Chondrocyte (in vitro differentiated cells): ENCODE data around the gene TTLL11. TPM values are rescaled to one million over a fixed set of nuclear protein-coding genes. Genes with fewer than 3 reads are reported as not detected.

Experiments
- DNase-seq: peaks from one replicate; pipeline ENCODE4 v3.0.0; 2021; ENCODE audit warnings: mixed read lengths, low spot score
- H3K27ac Mint-ChIP-seq: one replicate; pipeline ENCODE4 v1.8.0; 2021; ENCODE audit warnings: mild to moderate bottlenecking, moderate library complexity, mixed read lengths; ENCODE audit not compliant: unreplicated experiment
- H3K27me3 Mint-ChIP-seq: 2 replicates; pipeline ENCODE4 v1.8.0; 2021; ENCODE audit warnings: low read depth, mixed read lengths
- H3K36me3 Mint-ChIP-seq: 2 replicates; pipeline ENCODE4 v1.8.0; 2021; ENCODE audit warnings: low read depth, mixed read lengths
- H3K4me1 Mint-ChIP-seq: 2 replicates; pipeline ENCODE4 v1.8.0; 2021; ENCODE audit warnings: low read depth, mild to moderate bottlenecking, mixed read lengths
- H3K4me3 Mint-ChIP-seq: one replicate; pipeline ENCODE4 v1.8.0; 2021; ENCODE audit warnings: mild to moderate bottlenecking, moderate library complexity, mixed read lengths; ENCODE audit not compliant: unreplicated experiment
- H3K9me3 Mint-ChIP-seq: 2 replicates; pipeline ENCODE4 v1.8.0; 2021; ENCODE audit warnings: low read depth, mixed read lengths
- total RNA-seq: library from RNA; stranded (reverse); gene quantifications from 3 replicates; pipeline ENCODE4 v1.2.1, GENCODE V29; 2021
- TF ChIP-seq, protein P1 (sequence below): fragments of 200-600 bp; sonication (generic); IDR thresholded peaks from 2 replicates; pipeline ENCODE4 v1.5.0; 2021; ENCODE audit warnings: antibody characterized with exemption, mild to moderate bottlenecking, moderate library complexity

The TTLL11 gene
- total RNA-seq, 1 donor from 2014 or later: 9.1 TPM

DNA sequence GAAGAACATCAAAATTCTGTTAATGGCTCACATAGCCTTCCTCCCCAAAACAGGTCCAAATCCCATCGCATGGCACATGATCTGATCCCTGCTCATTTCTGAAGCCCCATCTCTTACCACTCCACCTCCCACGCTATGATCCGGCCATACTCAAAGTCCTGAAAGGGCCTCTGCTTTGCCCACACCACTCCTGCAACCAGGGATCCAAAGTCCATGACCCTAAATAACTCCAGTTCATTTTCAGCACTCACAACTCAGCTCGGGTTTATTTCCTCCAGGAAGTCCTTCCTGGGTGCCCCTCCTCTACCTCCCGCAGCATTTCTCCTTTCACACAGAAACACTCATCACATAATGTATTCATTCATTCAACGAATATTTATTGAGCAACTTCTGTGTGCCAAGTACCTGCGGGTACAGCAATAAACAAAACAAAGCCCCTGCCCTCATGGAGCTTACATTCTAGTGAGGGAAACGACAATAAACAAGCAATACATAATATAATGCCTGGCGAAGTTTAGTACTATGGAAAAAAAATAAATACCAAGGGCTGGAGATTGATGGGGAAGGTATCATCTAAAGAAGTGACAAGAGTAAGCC lies 2.7 kb downstream of the TTLL11 start:
- DNase-seq: no peak
- H3K36me3 Mint-ChIP-seq: peaks cover 5% of the 10 kb centered on the region
- no peaks in the 10 kb centered on the region for H3K9me3 Mint-ChIP-seq
- no peak overlapping the region for H3K27ac Mint-ChIP-seq
- TF ChIP-seq, protein P1, sequence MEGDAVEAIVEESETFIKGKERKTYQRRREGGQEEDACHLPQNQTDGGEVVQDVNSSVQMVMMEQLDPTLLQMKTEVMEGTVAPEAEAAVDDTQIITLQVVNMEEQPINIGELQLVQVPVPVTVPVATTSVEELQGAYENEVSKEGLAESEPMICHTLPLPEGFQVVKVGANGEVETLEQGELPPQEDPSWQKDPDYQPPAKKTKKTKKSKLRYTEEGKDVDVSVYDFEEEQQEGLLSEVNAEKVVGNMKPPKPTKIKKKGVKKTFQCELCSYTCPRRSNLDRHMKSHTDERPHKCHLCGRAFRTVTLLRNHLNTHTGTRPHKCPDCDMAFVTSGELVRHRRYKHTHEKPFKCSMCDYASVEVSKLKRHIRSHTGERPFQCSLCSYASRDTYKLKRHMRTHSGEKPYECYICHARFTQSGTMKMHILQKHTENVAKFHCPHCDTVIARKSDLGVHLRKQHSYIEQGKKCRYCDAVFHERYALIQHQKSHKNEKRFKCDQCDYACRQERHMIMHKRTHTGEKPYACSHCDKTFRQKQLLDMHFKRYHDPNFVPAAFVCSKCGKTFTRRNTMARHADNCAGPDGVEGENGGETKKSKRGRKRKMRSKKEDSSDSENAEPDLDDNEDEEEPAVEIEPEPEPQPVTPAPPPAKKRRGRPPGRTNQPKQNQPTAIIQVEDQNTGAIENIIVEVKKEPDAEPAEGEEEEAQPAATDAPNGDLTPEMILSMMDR: no peak
- no peak overlapping the region for H3K4me3 Mint-ChIP-seq
- H3K4me1 Mint-ChIP-seq: peaks cover 50% of the 10 kb centered on the region
- H3K27me3 Mint-ChIP-seq: peaks cover 2% of the 10 kb centered on the region

DNA sequence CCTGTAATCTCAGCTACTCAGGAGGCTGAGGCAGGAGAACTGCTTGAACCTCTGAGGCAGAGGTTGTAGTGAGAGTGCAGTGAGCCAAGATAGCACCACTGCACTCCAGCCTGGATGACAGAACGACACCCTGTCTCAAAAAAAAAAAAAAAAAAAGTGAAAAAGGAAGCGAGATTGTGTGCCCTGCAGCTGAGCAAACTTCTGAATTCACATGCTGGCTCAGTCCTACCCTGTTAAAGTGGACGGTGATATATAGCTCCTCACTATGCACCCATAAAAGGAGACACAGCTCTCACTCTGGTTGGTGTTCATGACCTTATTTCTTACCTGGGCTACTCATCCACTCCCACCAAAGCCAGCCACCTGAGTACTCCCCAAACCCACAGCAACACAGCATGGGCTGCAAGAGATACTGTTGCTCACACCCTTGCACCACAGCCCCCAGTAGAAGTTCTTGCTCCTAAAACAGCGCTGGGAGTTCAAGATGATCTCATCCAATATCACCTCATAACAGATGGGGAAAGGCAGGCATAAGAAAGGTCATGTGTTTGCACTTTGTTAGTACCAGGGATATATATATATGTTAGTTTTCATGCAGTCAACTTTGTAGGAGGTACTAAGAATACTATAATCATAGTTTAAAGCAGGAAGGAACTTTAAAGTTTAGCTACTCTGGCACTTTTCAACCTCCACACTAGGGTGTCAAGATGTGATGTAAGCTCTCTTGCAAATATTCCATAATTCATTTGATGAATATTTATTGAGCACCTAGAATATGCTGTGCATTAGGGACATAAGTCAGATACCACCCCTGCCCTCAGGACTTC lies 4.0 kb downstream of the TTLL11 start:
- H3K9me3 Mint-ChIP-seq: no peaks in the 10 kb centered on the region
- H3K4me3 Mint-ChIP-seq: no peak overlapping the region
- peaks cover 5% of the 10 kb centered on the region for H3K36me3 Mint-ChIP-seq
- peaks cover 52% of the 10 kb centered on the region for H3K4me1 Mint-ChIP-seq
- no peak overlapping the region for H3K27ac Mint-ChIP-seq
- TF ChIP-seq, protein P1: no peak
- no peak for DNase-seq
- no peaks in the 10 kb centered on the region for H3K27me3 Mint-ChIP-seq

DNA sequence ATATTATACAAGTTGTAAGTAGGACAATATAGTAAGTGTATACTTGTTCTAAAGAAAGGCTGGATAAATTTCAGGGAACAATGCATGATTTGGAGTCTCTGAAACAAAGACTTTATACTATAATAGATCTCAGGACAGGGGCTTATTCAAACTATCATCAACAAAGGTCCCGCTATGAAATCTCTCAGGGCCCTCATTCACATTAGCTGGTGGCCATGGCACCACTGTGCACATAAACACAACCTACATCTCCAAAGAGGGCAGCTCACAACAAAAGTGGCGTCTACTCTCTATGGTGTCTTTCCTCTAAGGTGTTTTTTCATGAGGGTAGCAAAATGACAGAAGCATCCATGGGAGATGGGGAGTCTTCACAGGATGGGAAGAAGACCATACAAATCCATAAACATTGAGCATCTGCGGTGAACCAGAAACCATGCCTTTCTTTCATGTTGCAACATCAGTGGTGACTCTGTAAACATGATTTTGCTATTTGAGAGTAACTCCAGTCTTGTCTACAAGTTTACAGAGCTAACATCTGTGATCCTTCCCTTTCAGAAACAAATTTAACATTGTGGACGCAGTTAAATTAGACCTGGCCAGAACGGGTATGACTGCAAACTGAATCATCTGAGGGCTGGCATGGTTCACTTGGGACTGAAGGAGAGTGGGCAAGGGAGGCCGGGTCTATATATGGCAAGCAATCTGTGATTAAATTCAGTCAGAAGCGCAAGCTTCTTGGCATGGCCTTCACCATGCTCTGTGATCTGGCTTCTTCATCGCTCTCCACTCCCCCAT lies 5.5 kb downstream of the TTLL11 start:
- TF ChIP-seq, protein P1: no peak
- DNase-seq: no peak
- Mint-ChIP-seq H3K36me3 (peaks cover 5% of the 10 kb centered on the region), H3K4me3 (no peak overlapping the region), H3K4me1 (peaks cover 60% of the 10 kb centered on the region), H3K27ac (no peak overlapping the region), H3K9me3 (no peaks in the 10 kb centered on the region), H3K27me3 (no peaks in the 10 kb centered on the region)

DNA sequence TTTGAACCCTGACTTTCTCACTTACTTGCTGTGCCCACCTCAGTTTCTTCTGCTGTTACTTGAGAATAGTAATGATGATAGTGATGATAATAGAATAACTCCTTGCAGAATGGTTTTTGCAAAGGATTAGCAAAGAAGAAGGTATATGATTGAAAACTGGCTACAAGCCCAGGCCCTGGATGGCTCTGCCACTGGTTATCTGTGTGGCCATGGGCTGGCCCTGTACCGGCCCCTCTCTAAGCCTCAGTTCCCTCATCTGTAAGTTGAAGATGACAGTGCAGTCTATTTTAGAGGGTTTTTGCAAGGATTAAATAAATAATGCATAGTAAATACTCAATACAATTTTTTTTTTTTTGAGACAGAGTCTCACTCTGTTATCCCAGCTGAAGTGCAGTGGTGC lies 6.2 kb downstream of the TTLL11 start:
- no peak overlapping the region for H3K27ac Mint-ChIP-seq
- peaks cover 57% of the 10 kb centered on the region for H3K4me1 Mint-ChIP-seq
- H3K27me3 Mint-ChIP-seq: no peaks in the 10 kb centered on the region
- H3K9me3 Mint-ChIP-seq: no peaks in the 10 kb centered on the region
- H3K36me3 Mint-ChIP-seq: peaks cover 5% of the 10 kb centered on the region
- DNase-seq: no peak
- no peak overlapping the region for H3K4me3 Mint-ChIP-seq
- TF ChIP-seq, protein P1: no peak

DNA sequence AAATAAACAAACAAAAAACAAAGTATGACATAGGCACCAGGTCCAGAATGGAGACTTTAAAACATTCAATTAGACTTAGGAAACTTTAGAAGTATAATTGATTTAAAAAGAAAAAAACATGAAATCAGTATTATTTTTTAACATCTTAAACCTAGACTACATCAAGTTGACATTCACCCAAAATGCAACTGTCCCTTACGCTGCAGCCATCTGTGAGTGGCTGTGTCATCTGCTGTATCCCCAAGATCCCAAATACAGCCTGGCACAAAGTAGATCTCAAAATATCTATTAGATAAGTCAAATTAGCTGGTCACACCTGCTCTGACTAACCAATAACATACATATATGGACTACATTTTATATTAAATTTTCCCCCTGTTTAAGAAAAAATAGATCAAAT lies 7.8 kb downstream of the TTLL11 start:
- H3K4me3 Mint-ChIP-seq: no peak overlapping the region
- H3K27me3 Mint-ChIP-seq: no peaks in the 10 kb centered on the region
- H3K27ac Mint-ChIP-seq: no peak overlapping the region
- DNase-seq: no peak
- H3K36me3 Mint-ChIP-seq: peaks cover 5% of the 10 kb centered on the region
- H3K9me3 Mint-ChIP-seq: no peaks in the 10 kb centered on the region
- peaks cover 57% of the 10 kb centered on the region for H3K4me1 Mint-ChIP-seq
- TF ChIP-seq, protein P1: no peak
